ENCODE results near the gene ERC1. TPM values are rescaled to one million over a fixed set of nuclear protein-coding genes. Genes with fewer than 3 reads are reported as not detected.
A peak's percentile ranks its signal among the peaks of the same experiment; 100 is the strongest.

The ERC1 gene
- total and polyA plus RNA-seq, 7 donors: 4.0 to 35.6 (median 29.4) TPM

DNA sequence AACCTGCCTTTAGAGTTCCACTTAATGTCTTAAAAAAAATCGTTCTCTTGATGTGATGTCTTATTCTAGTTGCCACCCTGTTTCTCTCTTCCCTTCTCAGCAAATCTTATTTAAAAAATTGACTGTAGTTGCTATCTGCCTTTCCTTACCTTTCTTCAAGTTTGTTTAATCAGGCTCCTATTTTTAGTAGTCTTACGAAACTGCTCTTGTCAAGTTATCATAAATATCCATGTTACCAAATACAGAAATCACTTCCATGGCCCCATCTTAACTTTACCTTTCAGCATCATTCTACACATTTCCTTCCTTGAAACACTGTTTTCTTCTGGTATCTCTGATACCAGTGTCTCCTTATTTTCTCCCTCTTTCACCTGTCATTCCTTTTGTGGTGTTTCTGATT, 227.3 kb downstream of the ERC1 start:
- intact Hi-C loops (cut with DNase I): loop anchor here in 1 of 2 donors (5.0 kb wide), 1 partner anchor 581 kb away; no protein-coding TSS in a partner anchor
- TF ChIP-seq CTCF (IDR thresholded peaks at IDR 0.05): no peak
- peaks cover 29% of the 10 kb centered on the region for H3K4me1 ChIP-seq
- DNase-seq (no peak), ATAC-seq (peak in 3 of 4 donors; percentile 43 to 66 (median 53))
- no peaks in the 10 kb centered on the region for H3K36me3 ChIP-seq (ENCODE audit: insufficient read depth in 1 of 2, low read depth in 1 of 2)
- WGBS, 3 donors: 61 to 85% (median 66%) methylated on average over 2 of the region's 2 CpGs
- no peaks in the 10 kb centered on the region for H3K27me3 ChIP-seq (ENCODE audit: insufficient read depth in 3 of 3, low read length in 2 of 3)
- H3K4me3 ChIP-seq: peak overlapping the region; percentile 22
- peak overlapping the region; percentile 75 for H3K27ac ChIP-seq
- no peaks in the 10 kb centered on the region for H3K9me3 ChIP-seq

DNA sequence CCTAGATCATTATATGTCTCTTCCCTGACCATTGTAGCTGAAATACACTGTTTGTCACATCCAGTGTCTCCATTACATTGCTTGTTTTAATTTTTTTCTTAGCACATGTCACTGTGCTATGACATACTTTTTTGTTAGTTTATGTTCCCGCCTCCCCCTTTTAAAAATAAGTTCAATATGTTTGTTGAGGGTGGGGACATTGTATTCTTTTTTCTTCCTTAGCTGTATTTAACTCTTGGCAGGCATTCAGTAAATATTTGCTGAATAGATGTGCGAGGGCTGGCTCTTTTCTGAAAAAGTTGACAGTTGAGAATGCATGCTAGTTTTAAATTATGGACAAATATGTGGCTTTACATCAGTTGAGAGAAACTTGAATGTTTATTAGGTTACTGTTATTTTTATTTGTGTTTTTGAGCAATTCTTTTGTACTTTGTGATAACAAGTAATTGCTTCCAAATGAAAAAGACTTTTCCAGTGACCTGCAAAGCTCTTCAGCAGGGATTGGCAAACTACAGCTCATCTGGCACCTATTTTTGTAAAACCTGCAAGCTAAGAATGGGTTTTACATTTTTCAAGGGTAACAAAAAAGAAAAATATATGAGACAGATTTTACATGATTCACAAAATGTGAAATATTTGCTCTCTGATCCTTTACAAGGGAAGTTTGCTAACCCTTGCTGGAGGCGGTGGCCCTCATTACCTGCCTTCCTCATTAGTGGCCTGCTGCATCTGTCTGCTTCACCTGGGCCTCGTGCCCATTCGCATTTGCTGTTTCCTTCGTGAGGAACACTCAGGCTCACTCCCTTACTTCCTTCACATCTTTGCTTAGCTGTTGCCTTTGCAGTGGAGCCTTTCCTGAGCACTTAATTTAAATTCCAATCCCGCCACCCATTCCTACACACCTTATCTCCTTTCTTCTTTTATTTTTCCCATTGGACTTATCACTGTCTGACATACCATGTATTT, 229.4 kb downstream of the ERC1 start:
- Histone ChIP-seq H3K36me3 (ENCODE audit: insufficient read depth in 1 of 2, low read depth in 1 of 2) (no peaks in the 10 kb centered on the region), H3K27me3 (ENCODE audit: insufficient read depth in 3 of 3, low read length in 2 of 3) (no peaks in the 10 kb centered on the region), H3K9me3 (no peaks in the 10 kb centered on the region), H3K4me1 (peaks cover 29% of the 10 kb centered on the region), H3K4me3 (no peak overlapping the region), H3K27ac (no peak overlapping the region)
- DNase-seq (no peak), ATAC-seq (no peak)
- TF ChIP-seq CTCF (IDR thresholded peaks at IDR 0.05): no peak
- intact Hi-C loops (cut with DNase I): no loop called here
- WGBS, 3 donors: 59 to 74% (median 73%) methylated on average over 7 of the region's 7 CpGs

DNA sequence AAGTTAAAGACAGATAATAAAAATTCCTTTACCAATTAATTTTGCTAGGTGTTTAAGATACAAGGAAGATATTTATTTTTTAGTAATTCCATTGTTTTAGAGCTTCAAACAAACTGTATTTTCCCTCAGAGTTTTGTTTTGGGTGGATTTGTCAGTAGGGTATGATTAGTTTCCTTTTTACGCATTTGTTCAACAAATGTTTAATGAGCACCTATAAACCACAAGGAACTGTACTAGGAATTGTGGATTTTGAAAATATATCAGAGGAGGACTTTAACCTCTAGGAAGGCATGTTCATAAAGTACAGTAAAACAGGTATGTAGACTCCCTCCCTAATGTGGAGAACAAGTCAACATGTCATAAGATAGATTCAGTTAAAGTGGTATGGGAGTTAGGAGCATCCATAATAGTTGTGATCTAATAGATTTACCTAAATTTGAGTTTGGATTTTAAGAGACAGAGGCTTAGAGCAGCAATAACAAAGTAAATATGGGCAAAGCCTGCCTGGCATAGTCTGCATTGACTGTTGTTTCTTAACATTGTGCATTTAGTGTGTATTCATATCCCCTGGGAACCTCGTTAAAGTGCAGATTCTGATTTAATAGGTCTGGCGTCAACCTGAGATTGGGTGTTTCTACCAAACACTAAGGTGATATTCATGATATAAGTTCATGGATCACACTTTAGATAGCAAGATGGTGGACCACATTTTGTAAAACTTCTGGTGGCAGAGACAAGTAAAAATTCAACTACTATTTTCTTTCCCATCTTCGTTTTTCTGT, 232.0 kb downstream of the ERC1 start:
- peaks cover 14% of the 10 kb centered on the region for H3K4me1 ChIP-seq
- H3K9me3 ChIP-seq: no peaks in the 10 kb centered on the region
- no peaks in the 10 kb centered on the region for H3K27me3 ChIP-seq (ENCODE audit: insufficient read depth in 3 of 3, low read length in 2 of 3)
- DNase-seq (no peak), ATAC-seq (no peak)
- no peak overlapping the region for H3K4me3 ChIP-seq
- intact Hi-C loops (cut with DNase I): no loop called here
- no peak for TF ChIP-seq CTCF (IDR thresholded peaks at IDR 0.05)
- H3K36me3 ChIP-seq (ENCODE audit: insufficient read depth in 1 of 2, low read depth in 1 of 2): no peaks in the 10 kb centered on the region
- H3K27ac ChIP-seq: no peak overlapping the region
- WGBS, 3 donors: 94 to 96% (median 95%) methylated on average over 4 of the region's 4 CpGs

GRCh38 chr12:1226951-1227350, 235.9 kb downstream of the ERC1 start:
- WGBS, 3 donors: 89 to 93% (median 92%) methylated on average over 3 of the region's 3 CpGs
- no peak overlapping the region for H3K4me3 ChIP-seq
- H3K9me3 ChIP-seq: no peaks in the 10 kb centered on the region
- ATAC-seq (no peak), DNase-seq (no peak)
- TF ChIP-seq CTCF (IDR thresholded peaks at IDR 0.05): no peak
- no peaks in the 10 kb centered on the region for H3K4me1 ChIP-seq
- intact Hi-C loops (cut with DNase I): no loop called here
- H3K36me3 ChIP-seq (ENCODE audit: insufficient read depth in 1 of 2, low read depth in 1 of 2): no peaks in the 10 kb centered on the region
- no peak overlapping the region for H3K27ac ChIP-seq
- no peaks in the 10 kb centered on the region for H3K27me3 ChIP-seq (ENCODE audit: insufficient read depth in 3 of 3, low read length in 2 of 3)
